NB4 (cell line): ENCODE data around the gene VAT1L.

Experiments
- DNase-seq: peaks from one replicate; pipeline ENCODE4 v3.0.0; 2010; ENCODE audit warnings: low read depth
- H3K4me3 ChIP-seq: one replicate; pipeline ENCODE4 v1.5.1; 2011; ENCODE audit warnings: mild to moderate bottlenecking, low read depth, low read length, moderate library complexity
- CTCF ChIP-seq: IDR thresholded peaks from one replicate; pipeline ENCODE4 v1.5.1; 2012; ENCODE audit warnings: low read depth, low read length
- MAX ChIP-seq: IDR thresholded peaks from 2 replicates; pipeline ENCODE4 v1.6.1; 2011; ENCODE audit warnings: low read depth, low read length
- MYC ChIP-seq: IDR thresholded peaks from 2 replicates; pipeline ENCODE4 v1.6.1; 2011; ENCODE audit warnings: low read depth, low read length
- POLR2A ChIP-seq: IDR thresholded peaks from 2 replicates; pipeline ENCODE4 v1.6.1; 2011; ENCODE audit warnings: mild to moderate bottlenecking; ENCODE audit not compliant: insufficient read length; ENCODE audit errors: extremely low read depth

VAT1L gene

GRCh38 chr16:77785373-77785764 lies 3.0 kb upstream of the VAT1L start:
- TF ChIP-seq CTCF = no peak
- TF ChIP-seq POLR2A = no peak
- TF ChIP-seq MYC = no peak
- TF ChIP-seq MAX = no peak
- no peak for DNase-seq
- H3K4me3 ChIP-seq = no peak overlapping the region

- TF ChIP-seq CTCF = no peak
- no peak for TF ChIP-seq MAX
- TF ChIP-seq MYC = no peak
- no peak for TF ChIP-seq POLR2A
- H3K4me3 ChIP-seq = no peak overlapping the region
- DNase-seq = no peak
Observed at GRCh38 chr16:77786186-77786847, 2.0 kb upstream of the VAT1L start.

GRCh38 chr16:77787452-77787851 lies 912 bp upstream of the VAT1L start:
- H3K4me3 ChIP-seq = no peak overlapping the region
- no peak for DNase-seq
- TF ChIP-seq MAX (no peak), POLR2A (no peak), MYC (no peak), CTCF (no peak)

GRCh38 chr16:77789085-77790008 lies 983 bp downstream of the VAT1L start:
- no peak for DNase-seq
- no peak overlapping the region for H3K4me3 ChIP-seq
- TF ChIP-seq CTCF = no peak
- TF ChIP-seq MAX = no peak

- no peak overlapping the region for H3K4me3 ChIP-seq
- TF ChIP-seq MAX = no peak
- no peak for DNase-seq
Observed at GRCh38 chr16:77790009-77790372, 1.6 kb downstream of the VAT1L start.

- no peak overlapping the region for H3K4me3 ChIP-seq
- no peak for DNase-seq
- TF ChIP-seq MYC = no peak
- TF ChIP-seq MAX = no peak
- TF ChIP-seq POLR2A = no peak
- TF ChIP-seq CTCF = no peak
Observed at GRCh38 chr16:77790912-77791311, 2.5 kb downstream of the VAT1L start.
